ENCODE measurements around the gene CCDC92. TPM values are rescaled to one million over a fixed set of nuclear protein-coding genes. Genes with fewer than 3 reads are reported as not detected.

The CCDC92 gene
- total RNA-seq, 1 donor from 2014 or later, result 22.9 TPM

DNA sequence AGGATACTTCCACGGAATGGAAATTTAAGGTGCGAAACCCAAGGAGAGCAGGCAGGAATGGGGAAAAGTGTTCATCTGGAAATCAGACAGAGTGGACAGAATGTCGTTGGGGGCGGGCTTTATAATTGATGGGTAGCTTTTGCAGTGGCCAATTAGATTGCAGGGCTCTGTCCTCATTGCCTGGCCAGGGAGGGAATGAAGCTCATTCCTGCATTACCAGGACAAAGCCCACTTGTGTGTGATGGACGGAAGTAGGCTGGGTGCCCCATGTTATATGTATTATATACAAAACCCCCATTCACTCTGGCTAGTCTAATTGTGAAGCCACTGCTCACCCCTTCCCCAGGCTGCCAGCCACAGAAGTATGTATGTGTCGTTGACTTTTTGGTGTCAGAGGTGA lies 23.9 kb upstream of the CCDC92 start:
- Mint-ChIP-seq H3K27ac (peak overlapping the region; percentile 30), H3K27me3 (no peaks in the 10 kb centered on the region), H3K36me3 (peaks cover 18% of the 10 kb centered on the region), H3K4me1 (ENCODE audit: unreplicated experiment) (peaks cover 47% of the 10 kb centered on the region), H3K4me3 (no peak overlapping the region), H3K9me3 (no peaks in the 10 kb centered on the region)
- TF ChIP-seq, protein P1, sequence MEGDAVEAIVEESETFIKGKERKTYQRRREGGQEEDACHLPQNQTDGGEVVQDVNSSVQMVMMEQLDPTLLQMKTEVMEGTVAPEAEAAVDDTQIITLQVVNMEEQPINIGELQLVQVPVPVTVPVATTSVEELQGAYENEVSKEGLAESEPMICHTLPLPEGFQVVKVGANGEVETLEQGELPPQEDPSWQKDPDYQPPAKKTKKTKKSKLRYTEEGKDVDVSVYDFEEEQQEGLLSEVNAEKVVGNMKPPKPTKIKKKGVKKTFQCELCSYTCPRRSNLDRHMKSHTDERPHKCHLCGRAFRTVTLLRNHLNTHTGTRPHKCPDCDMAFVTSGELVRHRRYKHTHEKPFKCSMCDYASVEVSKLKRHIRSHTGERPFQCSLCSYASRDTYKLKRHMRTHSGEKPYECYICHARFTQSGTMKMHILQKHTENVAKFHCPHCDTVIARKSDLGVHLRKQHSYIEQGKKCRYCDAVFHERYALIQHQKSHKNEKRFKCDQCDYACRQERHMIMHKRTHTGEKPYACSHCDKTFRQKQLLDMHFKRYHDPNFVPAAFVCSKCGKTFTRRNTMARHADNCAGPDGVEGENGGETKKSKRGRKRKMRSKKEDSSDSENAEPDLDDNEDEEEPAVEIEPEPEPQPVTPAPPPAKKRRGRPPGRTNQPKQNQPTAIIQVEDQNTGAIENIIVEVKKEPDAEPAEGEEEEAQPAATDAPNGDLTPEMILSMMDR (conservative IDR thresholded peaks at IDR 0.05), result no peak
- DNase-seq (ENCODE audit: extremely low spot score, unreplicated experiment), result no peak

DNA sequence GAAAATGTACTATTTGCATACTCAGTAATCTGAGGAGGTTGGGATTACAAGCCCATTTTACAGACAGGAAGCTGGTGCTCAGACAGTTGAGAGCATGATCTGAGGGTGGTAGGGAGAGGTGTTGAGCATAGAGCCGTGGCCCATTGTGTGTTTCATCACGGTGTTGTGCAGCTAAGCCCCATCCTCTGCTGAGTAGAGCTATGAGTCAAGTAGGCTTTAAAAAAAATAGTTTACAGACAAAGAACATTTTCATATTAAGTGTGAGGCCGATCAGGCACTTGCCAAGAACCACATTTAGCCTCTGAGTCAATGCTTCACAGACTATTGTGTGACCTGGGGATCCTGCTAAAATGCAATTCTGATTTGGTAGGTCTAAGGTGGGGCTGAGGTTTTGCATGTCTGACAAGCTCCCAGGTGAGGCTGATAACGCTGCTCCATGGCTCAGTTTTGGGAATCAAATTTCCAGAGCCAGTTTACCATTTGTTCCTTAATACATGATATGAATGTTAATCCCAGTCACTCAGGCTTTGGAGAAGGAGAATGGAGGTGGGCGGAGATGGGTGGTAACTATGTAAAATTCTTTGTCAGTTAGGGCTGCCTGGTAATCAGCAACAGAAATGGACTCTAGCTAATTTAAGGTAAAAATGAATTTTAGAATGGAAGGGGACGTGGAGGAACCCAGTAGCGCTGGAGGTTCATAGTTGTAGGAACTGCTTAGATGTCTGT lies 22.6 kb upstream of the CCDC92 start:
- no peak for DNase-seq (ENCODE audit: extremely low spot score, unreplicated experiment)
- H3K27ac Mint-ChIP-seq, result peak overlapping the region; percentile 30
- H3K4me3 Mint-ChIP-seq, result no peak overlapping the region
- peaks cover 58% of the 10 kb centered on the region for H3K4me1 Mint-ChIP-seq (ENCODE audit: unreplicated experiment)
- peaks cover 24% of the 10 kb centered on the region for H3K36me3 Mint-ChIP-seq
- no peaks in the 10 kb centered on the region for H3K9me3 Mint-ChIP-seq
- no peaks in the 10 kb centered on the region for H3K27me3 Mint-ChIP-seq
- TF ChIP-seq, protein P1 (conservative IDR thresholded peaks at IDR 0.05), result no peak

DNA sequence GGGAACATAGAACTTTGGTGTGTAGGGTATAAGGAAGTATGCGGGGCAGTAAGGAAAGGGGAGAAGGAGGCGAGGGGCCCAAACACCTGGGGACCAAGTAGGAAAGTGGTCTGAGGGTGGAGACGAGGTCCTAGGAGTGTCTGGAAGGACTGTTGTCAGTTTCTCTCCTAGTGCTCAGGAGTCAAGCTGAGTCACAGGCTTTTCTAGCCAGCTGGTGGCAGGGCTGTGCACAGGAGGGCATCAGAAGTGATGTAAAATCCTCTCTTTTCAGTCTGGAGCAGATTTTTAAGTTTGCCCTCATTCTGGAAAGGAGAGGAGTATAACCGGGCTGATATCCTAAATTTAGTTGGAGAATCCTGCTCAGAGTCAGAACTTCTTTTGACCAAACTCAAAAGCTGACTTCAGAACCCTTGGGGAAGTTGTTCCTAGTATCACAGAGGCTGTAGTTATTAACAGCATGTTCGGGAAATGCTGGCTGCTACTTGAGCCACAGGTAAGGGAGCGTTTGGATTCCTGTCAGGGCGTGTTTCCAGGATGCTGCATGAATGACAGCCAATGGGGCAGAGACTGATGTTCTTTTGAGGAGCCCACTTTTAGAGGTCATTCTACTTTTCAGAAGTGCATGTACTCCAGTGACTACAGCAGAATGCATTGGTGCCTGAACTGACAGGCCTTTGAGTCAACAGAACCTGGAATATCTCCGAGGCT lies 19.6 kb upstream of the CCDC92 start:
- H3K9me3 Mint-ChIP-seq, result no peaks in the 10 kb centered on the region
- peaks cover 50% of the 10 kb centered on the region for H3K4me1 Mint-ChIP-seq (ENCODE audit: unreplicated experiment)
- H3K27me3 Mint-ChIP-seq, result no peaks in the 10 kb centered on the region
- TF ChIP-seq, protein P1 (conservative IDR thresholded peaks at IDR 0.05), result no peak
- H3K27ac Mint-ChIP-seq, result no peak overlapping the region
- DNase-seq (ENCODE audit: extremely low spot score, unreplicated experiment), result no peak
- H3K4me3 Mint-ChIP-seq, result no peak overlapping the region
- H3K36me3 Mint-ChIP-seq, result peaks cover 35% of the 10 kb centered on the region

DNA sequence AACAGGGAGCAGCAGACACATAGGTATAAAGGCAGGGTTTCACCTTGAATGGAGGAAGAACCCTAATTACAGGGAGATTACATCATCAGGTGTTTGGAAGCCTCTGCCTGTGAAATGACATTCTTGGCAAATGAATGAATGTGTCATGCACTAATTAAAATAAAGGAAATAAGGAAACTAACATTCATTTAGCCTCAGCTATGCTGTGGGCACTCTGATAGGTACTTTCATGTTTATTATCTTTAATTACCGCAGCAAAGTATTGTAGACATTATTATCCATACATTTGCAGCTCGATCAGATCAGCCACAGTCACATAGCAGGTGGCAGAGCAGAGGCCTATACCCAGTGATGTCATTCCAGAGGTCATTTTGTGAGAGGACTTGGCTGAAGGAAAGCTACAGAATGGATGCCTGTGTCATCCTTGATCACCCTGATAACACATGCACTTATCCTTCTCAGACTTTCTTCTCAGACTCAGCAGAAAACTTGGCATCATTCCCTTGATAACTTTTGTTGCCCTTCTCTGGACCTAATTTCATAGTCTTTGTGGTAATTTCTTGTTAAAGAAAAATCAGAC lies 18.8 kb upstream of the CCDC92 start:
- Mint-ChIP-seq H3K27ac (peak overlapping the region; percentile 42), H3K9me3 (no peaks in the 10 kb centered on the region), H3K4me3 (no peak overlapping the region), H3K27me3 (no peaks in the 10 kb centered on the region), H3K36me3 (peaks cover 37% of the 10 kb centered on the region), H3K4me1 (ENCODE audit: unreplicated experiment) (peaks cover 50% of the 10 kb centered on the region)
- no peak for DNase-seq (ENCODE audit: extremely low spot score, unreplicated experiment)
- TF ChIP-seq, protein P1 (conservative IDR thresholded peaks at IDR 0.05), result no peak

DNA sequence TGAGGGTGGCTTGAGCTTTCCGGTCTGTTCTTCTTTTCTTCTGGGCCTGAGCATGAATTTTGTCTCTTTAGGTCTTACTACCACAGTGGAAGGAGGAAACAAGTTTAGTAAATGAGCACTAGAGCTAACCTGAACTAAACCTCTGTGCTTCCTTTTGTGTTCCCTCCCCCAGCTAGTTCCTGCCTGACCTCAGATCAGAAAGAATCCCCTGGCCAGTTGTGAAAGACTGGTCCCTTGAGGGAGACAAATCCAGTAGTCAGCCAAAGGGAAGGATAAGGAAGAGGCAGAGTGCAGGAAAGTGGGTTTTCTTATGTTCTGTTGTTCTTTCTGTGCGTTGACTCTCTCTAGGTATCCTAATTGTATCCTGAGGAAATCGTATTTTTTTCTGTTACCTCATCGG lies 17.9 kb upstream of the CCDC92 start:
- H3K27ac Mint-ChIP-seq, result peak overlapping the region; percentile 42
- no peaks in the 10 kb centered on the region for H3K27me3 Mint-ChIP-seq
- H3K4me1 Mint-ChIP-seq (ENCODE audit: unreplicated experiment), result peaks cover 45% of the 10 kb centered on the region
- H3K36me3 Mint-ChIP-seq, result peaks cover 37% of the 10 kb centered on the region
- no peaks in the 10 kb centered on the region for H3K9me3 Mint-ChIP-seq
- peak overlapping the region; percentile 5 for H3K4me3 Mint-ChIP-seq
- TF ChIP-seq, protein P1 (conservative IDR thresholded peaks at IDR 0.05), result no peak
- no peak for DNase-seq (ENCODE audit: extremely low spot score, unreplicated experiment)

All from type B pancreatic cell (in vitro differentiated cells).